HG03108 (cell line): ENCODE data around the gene RNF40.
A peak's percentile ranks its signal among the peaks of the same experiment; 100 is the strongest.

Source experiments
- ATAC-seq: cut with Tn5 transposase; IDR thresholded peaks from one replicate; pipeline ENCODE4 v1.9.1; 2021; ENCODE audit warnings: moderate library complexity; ENCODE audit not compliant: unreplicated experiment

Gene RNF40

DNA sequence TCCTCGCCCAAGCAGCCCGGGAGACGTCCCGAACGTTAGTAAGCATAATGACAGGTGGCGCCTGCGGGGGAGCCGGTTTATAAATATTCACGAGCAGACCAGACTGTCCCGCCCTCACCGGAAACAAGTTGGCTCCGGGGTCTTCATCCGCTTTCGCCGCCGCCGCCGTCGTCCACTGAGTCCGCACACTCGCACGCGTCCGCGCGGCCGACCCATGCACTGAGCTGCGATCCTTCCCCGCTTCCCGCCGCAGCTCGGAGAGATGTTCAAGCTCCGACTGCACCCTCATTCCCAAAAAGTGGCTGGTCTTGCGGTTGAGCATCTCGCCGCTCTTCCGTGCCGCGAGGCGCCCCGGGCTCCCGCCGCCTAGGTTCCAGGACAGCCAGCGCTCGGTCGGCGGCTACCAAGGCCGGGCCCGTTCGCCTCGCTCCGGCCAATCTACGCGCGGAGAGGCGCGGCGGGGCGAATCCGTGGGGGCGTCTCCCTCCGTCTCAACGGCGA lies 645 bp upstream of the RNF40 start:
- ATAC-seq: peak; percentile 13

DNA sequence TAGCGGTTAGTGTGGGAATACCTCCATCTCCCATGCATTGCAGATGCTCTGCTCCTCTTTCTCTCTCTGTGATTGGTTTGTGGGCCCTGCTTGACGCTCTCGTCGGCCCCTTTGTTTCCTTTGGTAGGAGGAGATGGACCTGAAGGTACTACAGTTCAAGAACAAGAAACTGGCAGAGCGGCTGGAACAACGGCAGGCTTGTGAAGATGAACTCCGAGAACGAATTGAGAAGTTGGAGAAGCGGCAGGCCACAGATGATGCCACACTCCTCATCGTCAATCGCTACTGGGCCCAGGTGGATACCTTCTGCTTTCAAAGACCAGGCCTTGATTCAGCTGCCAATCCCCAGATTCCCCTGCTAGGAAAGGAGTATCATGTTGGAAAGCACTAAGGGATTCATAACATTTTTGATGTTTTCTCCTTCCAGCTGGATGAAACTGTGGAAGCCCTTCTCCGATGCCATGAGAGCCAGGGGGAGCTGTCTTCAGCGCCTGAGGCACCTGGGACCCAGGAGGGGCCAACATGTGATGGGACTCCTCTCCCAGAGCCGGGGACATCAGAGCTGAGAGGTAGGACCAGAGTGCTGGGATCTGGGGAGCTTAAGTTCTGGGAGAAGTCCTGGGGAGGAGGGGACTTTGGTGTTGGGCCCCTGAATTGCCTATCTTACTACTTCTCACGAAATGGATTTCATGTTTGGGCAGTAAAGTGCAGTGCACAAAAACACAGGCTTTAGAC lies 1.0 kb downstream of the RNF40 start:
- no peak for ATAC-seq

DNA sequence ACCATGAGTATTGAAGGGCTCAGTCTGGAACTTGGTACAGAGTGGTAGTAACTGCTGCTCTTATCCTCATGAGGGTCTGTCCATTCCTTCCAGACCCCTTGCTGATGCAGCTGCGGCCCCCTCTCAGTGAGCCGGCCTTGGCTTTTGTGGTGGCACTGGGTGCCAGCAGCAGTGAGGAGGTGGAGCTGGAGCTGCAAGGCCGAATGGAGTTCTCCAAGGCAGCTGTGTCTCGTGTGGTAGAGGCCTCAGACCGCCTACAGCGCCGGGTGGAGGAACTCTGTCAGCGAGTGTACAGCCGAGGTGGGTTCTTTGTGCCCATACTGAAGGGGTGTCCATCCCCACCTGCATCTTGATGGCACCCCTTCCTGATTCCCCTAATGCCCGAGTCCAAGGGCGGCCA lies 2.0 kb downstream of the RNF40 start:
- ATAC-seq: no peak

DNA sequence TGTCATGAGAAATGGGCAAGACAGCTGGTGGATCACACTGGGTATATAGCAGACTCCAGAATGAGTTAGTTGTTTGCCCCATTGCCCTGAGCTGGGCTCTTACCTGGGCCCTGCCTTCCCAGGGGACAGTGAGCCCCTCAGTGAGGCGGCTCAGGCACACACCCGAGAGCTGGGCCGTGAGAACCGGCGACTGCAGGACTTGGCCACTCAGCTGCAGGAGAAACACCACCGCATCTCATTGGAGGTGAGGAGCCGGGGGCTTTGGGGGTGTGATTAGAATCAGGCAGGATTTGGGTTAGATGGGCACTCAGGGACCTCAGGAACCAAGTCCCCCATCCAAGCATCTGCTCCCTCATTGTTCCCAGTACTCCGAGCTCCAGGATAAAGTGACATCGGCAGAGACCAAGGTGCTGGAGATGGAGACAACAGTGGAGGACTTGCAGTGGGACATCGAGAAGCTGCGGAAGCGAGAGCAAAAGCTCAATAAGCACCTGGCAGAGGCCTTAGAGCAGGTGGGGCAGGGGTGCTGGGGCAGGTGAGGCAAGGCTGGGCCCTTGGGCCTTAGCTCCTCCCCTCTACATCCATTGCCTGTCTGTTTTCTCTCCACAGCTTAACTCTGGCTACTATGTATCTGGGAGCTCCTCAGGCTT lies 2.8 kb downstream of the RNF40 start:
- ATAC-seq: no peak

DNA sequence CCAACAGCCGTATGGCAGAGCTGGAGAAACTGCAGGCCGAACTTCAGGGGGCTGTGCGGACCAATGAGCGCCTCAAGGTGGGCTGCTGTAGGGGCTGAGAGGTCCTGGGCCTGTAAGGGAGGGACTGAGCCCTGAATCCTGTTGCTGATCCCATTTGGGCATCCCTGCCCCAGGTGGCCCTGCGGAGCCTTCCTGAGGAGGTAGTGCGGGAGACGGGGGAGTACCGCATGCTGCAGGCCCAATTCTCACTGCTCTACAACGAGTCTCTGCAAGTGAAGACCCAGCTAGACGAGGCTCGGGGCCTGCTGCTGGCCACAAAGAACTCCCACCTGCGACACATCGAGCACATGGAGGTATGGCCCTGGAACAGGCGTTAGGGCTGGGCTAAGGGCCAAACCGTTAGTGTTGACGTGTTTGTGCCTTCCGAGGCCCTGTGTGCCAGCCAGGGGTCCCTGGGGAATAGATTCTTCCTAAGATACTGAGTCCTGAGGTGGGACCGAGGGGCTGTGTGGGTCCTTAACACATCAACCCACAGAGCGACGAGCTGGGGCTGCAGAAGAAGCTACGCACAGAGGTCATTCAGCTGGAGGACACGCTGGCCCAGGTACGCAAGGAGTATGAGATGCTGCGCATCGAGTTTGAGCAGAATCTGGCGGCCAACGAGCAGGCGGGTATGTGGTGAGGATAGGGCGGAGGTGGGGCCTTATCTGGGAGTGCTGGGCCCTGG lies 4.2 kb downstream of the RNF40 start:
- no peak for ATAC-seq

DNA sequence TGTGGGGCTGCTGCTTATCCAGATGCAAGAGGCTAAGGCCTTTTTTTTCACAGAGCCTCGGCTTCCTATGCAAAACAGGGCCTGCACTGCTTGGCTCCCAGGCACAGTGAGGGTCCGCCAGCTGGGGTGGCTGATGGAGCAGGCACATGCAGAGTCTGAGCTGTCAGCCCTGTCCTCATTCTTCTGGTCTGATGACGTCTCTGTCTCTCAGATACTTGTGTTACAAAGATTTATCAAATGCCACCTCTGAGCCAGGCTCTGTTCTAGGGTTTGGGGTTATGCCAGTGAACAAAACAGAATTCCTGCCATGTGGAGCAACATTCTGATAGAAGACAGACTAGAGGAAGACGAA lies 4.8 kb downstream of the RNF40 start:
- no peak for ATAC-seq

DNA sequence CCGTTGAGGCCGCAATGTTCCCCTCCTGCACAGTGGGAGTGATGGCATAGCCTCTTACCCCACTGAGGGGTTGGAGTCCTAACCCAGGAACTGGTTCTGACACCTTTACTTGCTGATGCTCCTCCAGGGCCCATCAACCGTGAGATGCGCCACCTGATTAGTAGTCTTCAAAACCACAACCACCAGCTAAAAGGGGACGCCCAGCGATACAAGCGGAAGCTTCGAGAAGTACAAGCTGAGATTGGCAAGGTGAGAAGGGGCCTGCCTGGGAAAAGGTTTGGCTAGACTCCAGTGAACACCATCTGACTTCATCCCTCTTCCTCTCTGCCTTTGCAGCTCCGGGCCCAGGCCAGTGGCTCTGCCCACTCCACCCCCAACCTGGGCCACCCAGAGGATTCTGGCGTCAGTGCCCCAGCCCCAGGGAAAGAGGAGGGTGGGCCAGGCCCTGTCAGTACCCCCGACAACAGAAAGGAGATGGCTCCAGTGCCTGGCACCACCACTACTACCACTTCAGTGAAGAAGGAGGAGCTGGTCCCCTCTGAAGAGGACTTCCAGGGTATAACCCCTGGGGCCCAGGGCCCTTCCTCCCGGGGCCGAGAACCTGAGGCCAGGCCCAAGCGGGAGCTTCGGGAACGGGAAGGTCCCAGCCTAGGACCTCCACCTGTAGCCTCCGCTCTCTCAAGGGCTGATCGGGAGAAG lies 5.8 kb downstream of the RNF40 start:
- peak; percentile 41 for ATAC-seq

DNA sequence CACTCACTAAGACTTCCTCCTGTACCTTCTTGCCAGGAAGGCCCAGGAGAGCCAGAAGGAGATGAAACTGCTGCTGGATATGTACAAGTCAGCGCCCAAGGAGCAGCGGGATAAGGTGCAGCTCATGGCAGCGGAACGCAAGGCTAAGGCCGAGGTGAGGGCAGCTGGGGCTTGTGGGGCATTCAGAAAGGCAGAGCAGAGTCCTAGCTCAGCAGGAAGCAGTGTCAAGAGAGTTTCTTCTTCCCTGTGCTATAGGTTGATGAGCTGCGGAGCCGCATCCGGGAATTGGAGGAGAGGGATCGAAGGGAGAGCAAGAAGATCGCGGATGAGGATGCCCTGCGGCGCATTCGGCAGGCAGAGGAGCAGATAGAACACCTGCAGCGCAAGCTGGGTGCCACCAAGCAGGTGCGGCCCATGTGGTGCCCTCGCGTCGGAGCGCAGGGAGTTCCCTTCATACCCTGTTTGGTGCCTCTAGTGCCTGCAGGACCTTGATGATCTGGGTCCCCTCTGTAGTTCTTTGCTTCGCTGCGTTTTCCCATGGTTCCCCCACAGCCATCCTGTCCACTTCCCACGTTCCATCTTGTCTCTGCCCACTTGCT lies 6.6 kb downstream of the RNF40 start:
- ATAC-seq: no peak

DNA sequence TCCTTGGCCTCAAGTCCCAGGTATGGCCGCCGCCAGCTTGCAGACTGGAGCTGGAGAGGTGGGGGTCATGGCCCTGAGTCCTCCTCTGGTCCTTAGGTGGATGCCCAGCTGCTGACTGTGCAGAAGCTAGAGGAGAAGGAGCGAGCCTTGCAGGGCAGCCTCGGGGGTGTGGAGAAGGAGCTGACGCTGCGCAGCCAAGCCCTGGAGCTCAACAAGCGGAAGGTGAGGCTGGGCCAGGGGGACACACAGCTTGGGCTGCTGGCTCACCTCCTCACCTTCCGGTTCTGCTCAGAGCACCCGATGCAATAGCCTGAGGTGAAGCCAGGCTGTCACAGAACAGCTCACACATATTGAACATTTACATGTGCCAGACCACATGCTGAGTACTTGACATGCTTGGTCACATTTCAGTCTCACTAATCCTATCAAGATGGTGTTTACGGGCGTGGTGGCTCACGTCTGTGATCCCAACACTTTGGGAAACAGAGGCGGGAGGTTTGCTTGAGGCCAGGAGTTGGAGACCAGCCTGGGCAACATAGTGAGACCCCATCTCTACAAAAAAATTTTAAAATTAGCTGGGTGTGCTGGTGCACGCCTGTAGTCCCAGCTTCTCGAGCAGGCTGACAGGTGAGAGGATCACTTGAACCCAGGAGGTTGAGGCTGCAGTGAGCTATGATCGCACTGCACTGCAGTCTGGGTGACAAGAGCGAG lies 7.4 kb downstream of the RNF40 start:
- ATAC-seq: no peak

DNA sequence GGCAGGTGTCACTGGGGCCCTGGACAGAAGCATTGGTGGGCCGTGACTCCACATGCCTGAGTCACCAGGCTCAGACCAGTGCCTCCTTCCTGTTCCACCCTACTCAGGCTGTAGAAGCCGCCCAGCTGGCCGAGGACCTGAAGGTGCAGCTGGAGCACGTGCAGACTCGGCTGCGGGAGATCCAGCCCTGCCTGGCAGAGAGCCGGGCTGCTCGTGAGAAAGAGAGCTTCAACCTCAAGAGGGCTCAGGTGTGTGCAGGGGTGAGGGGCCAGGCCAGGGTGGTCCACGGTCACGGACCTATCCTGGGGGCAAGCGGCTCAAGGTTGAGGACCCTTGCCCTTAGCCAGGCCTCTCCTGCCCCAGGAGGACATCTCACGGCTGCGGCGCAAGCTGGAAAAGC lies 9.6 kb downstream of the RNF40 start:
- ATAC-seq: no peak

DNA sequence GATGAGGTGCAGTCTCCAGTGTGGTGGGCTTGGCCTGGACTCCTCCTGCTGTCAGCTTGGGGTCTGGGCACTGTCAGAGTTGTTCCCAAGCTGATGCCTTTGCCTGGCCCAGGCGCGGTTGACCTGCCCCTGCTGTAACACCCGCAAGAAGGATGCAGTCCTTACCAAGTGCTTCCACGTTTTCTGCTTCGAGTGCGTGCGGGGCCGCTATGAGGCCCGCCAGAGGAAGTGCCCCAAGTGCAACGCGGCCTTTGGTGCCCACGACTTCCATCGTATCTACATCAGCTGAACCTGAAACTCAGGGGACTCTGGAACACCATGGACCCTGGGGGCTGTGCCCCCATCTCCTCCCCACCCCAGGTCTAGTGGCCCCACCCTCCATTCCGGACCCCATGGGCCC lies 11.7 kb downstream of the RNF40 start:
- no peak for ATAC-seq

DNA sequence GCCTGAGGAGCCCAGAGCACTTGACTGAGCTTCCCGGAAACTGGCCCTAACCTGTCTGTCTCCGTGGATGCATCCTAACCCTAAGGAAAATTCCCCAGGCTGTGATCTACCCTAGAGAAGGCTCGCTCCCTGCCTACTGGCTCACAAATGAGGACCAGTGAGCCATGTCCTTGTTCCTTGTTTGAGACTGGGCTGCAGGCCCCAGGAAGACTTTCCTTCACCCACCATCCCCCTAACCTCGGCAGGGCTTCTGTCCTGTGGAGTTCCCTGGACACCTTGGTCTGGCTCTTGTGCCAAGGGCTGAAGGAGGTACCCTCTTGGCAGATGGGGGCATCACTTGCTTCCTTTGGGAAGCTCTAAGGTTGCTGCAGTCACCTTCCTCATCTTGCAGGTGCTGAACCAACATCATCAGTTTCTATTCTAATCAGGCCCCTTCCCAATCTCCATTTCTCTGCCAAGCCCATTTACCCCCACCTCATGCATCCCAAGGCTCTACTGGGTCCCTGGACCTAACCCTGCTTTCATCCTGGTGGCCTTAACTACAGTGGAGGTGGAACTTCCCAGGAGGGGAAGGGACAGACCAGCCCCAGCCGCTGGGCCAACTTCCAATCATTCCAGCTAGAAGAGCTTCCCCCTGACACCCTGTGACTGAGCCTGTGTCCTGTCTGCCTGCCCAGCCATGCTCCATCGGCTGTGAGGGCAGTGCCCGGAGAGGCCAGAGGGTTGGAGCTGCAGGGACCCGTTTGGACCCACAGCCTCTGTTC lies 12.4 kb downstream of the RNF40 start:
- no peak for ATAC-seq

DNA sequence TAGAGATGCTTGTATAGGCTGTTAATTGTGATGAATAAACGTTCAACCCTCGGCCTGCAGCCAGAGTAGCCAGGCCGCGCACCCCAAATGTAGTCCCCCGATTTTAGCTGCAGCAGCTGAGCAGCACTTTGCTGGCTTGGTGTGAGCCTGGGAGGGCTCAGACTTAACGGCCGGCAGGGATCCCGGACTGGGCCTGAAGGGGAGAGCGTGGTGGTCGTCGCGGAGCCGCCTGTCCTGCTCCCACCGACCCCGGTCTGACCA lies 12.9 kb downstream of the RNF40 start:
- ATAC-seq: no peak

DNA sequence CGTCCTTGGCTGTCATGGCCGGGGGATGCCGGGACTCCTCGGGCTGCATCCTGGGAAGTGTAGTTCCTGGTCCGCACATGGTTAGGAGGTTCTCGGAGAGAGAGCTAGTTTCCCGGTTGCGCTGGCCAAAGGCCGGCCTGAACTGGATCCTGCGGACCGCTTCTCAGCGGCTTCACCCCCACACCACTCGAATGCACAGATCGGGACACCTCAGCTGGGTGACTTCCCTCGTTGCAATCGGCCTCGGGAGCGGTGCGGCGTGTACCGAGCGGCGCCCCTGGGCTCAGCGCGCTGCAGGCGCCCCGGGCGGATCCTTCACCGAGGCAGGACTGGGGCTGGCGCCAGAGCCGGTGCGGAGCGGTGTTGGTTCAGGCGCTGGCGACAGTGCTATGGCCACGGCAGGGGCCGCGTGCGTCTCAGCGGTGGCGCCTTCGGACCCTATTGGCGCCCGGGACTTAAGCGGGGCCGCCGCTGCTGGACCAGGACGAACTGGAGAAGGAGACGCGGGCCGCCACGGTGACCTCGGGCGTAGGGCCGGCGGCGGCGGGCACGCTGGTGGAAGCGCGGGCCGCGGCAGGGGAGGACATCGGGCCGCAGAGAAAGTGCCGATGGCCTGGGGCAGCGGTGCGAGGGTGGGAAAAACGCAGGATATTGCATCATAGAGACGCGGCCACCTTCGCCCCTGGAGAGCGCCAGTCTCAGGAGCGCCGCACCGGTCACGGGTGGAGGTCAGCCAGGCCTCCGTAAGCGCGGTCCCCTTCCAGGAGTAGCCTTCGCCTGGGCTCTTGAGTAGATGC lies 13.5 kb downstream of the RNF40 start:
- peak; percentile 68 for ATAC-seq

DNA sequence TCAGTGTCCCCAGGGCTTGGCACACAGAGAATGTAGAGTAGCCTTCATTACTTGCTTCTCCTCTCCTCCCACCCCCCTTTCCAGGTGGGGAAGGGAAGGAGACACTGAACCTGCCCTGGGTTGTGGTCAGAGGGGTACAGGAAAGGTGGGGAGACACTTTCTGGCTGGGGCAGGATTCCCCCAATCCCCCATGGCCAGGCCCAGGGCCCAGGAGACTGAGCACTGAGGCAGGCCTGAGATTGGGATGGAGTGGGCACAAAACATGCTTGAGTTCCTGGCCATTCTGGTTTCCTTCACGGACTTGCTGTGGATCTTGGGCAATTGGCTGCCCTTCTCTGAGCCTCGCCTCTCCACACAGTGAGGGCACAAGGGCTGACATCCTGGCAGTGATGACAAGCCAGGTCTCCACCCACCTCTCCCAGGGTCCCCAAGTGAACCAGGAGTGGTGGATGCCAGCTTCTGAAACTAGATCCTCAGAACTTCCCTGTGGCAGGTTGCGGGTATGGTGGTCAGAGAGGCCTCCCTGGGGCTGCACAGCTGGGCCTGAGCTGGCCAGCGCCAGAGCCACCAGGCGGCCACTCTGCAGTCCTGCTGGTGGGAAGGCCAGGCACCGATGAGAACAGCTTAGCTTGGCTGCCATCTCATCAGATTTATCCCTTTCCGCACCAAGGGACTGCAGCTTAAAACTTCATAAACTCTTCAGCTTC lies 15.6 kb downstream of the RNF40 start:
- no peak for ATAC-seq

DNA sequence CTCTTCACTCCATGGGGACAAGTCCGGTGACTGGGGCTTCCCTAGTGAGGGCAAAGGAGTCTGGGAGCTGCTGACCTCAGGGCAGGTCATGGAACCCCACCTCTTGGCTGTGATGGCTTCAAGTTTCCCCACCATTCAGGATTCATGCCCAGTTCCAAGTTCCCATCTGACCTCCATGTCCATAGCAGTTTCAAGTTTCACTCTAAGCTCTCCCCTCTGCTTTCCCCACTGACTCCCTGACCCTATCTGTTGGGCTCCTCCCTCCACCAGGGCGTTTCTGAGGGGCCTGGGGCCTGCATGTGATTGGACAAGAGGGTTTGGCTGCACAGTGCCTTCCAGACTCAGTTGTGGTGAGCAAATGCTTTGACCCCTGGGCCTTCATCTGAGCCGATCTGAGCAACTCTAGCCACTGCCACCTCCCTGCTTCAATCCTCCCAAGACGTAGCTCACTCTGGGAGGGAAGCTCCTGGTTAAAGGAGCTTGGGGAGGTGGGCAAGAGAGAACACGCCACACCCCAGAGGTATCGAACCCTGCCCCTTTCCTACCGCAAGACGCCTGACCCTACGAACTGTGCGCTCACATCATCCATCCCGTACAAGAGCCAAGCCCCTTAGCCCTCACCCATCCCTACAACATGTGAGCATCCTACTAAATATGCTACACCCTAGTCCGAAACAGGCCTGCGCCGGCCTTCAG lies 16.6 kb downstream of the RNF40 start:
- ATAC-seq: no peak

DNA sequence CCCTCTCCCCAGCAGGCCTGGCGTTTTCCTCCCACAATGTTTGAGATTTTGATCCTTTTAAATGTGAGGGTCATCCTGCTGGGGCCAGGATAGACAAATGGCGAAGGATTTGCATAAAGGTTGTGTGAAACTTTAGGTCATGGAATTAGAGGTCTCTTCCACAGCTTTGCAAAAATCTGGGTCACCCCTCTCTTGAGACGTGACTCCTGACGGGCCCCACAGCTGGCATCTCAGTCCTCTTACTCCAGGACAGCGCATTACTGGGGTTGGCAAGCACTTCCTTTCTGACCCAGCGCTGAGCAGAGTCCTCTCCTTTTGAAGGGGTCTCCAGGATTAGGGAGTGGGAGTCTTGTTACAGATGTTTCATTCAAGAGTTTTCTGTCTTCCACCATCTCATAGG lies 17.5 kb downstream of the RNF40 start:
- ATAC-seq: no peak

DNA sequence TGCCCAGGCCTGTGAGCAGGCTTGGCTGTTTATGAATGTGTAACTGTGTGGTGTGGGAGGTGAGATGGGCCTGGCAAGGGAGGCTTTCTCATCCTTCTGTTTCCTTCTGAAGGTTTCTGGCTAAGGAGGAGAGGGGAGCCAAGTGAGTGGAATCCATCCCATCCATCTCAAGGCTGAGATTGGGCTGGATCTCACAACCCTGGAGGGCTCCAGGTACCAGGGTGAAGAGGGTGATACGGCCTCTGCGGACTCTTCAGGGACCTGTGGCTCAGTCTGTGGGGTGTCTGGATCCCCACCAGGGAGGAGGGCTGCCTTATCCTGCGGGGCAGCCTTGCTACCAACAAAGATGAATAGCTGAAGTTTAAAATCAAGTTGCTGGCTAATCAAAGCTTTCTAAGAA lies 17.9 kb downstream of the RNF40 start:
- ATAC-seq: no peak
